Neural cell (in vitro differentiated cells): ENCODE data around the gene CDKAL1.

Experiments used
- EP300 ChIP-seq: fragments of 450-650 bp; conservative IDR thresholded peaks from 2 replicates; pipeline ENCODE4 v1.6.1; 2014; ENCODE audit warnings: antibody characterized with exemption, mild to moderate bottlenecking, moderate library complexity; ENCODE audit not compliant: poor library complexity, severe bottlenecking
- EZH2 ChIP-seq: fragments of 200-600, 300-800 bp; shearing (Covaris generic), sonication (generic); IDR thresholded peaks from 2 replicates; pipeline ENCODE4 v1.6.1; 2014; ENCODE audit warnings: antibody characterized with exemption, low read length, borderline replicate concordance, mild to moderate bottlenecking; ENCODE audit not compliant: insufficient read depth, poor library complexity, severe bottlenecking
- MXI1 ChIP-seq: fragments of 450-650 bp; conservative IDR thresholded peaks from 2 replicates; pipeline ENCODE4 v1.6.1; 2014; ENCODE audit warnings: antibody characterized with exemption, mild to moderate bottlenecking; ENCODE audit not compliant: poor library complexity, severe bottlenecking
- POLR2AphosphoS5 ChIP-seq: IDR thresholded peaks from 2 replicates; pipeline ENCODE4 v1.6.1; 2012
- RAD21 ChIP-seq: fragments of 450-650 bp; conservative IDR thresholded peaks from 2 replicates; pipeline ENCODE4 v1.6.1; 2014; ENCODE audit warnings: antibody characterized with exemption, mild to moderate bottlenecking, moderate library complexity
- REST ChIP-seq: IDR thresholded peaks from 2 replicates; pipeline ENCODE4 v1.6.1; 2012; ENCODE audit warnings: borderline replicate concordance
- SMC3 ChIP-seq: fragments of 450-650 bp; conservative IDR thresholded peaks from 2 replicates; pipeline ENCODE4 v1.6.1; 2014; ENCODE audit warnings: antibody characterized with exemption, mild to moderate bottlenecking, moderate library complexity; ENCODE audit not compliant: poor library complexity
- TAF1 ChIP-seq: IDR thresholded peaks from 2 replicates; pipeline ENCODE4 v1.6.1; 2012; ENCODE audit warnings: low read depth
- TF ChIP-seq, protein P1 (sequence below): fragments of 450-650 bp; IDR thresholded peaks from 2 replicates; pipeline ENCODE4 v1.5.1; 2014; ENCODE audit warnings: antibody characterized with exemption, mild to moderate bottlenecking, moderate library complexity; ENCODE audit not compliant: poor library complexity, severe bottlenecking

- TF ChIP-seq, protein P1, sequence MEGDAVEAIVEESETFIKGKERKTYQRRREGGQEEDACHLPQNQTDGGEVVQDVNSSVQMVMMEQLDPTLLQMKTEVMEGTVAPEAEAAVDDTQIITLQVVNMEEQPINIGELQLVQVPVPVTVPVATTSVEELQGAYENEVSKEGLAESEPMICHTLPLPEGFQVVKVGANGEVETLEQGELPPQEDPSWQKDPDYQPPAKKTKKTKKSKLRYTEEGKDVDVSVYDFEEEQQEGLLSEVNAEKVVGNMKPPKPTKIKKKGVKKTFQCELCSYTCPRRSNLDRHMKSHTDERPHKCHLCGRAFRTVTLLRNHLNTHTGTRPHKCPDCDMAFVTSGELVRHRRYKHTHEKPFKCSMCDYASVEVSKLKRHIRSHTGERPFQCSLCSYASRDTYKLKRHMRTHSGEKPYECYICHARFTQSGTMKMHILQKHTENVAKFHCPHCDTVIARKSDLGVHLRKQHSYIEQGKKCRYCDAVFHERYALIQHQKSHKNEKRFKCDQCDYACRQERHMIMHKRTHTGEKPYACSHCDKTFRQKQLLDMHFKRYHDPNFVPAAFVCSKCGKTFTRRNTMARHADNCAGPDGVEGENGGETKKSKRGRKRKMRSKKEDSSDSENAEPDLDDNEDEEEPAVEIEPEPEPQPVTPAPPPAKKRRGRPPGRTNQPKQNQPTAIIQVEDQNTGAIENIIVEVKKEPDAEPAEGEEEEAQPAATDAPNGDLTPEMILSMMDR, result no peak
- no peak for TF ChIP-seq RAD21
- no peak for TF ChIP-seq REST
- no peak for TF ChIP-seq POLR2AphosphoS5
- TF ChIP-seq EP300, result no peak
- TF ChIP-seq EZH2, result no peak
- no peak for TF ChIP-seq SMC3
- no peak for TF ChIP-seq MXI1
- TF ChIP-seq TAF1, result no peak
These were observed 625.2 kb downstream of the CDKAL1 start for GRCh38 chr6:21159465-21159864.
